ENCODE results near the gene LGI1.

The LGI1 gene

GRCh38 chr10:93718937-93719725 is 38.6 kb upstream of the LGI1 start:
- H3K4me3 ChIP-seq (ENCODE audit: low read depth, low read length) = no peak overlapping the region
- in situ Hi-C loops (cut with HindIII; ENCODE audit: low sequenced_read_pairs) = no loop called here
- no peak for DNase-seq (ENCODE audit: low read depth)
- TF ChIP-seq CTCF (IDR thresholded peaks at IDR 0.05; ENCODE audit: low read depth, low read length, missing control alignments) = no peak

DNA sequence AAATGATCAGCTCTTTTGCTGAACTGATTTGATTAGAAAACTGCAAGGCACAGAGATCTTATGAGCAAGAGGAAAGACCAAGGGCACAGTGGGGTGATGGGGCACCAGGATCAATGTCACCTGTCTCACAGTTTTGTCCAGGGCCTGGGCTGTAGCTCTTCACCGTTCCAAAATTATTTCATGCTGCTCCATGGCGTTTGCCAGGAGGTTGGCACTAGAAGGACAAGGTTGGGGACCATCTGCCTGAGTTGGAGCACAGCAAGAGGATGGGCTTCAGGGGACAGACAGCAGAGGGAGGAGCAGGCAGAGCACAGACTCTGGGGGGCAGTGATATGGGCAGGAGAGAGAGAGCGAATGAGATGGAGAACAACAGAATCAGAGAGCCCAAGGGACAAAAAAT is 37.8 kb upstream of the LGI1 start:
- in situ Hi-C loops (cut with HindIII; ENCODE audit: low sequenced_read_pairs) = no loop called here
- no peak for TF ChIP-seq CTCF (IDR thresholded peaks at IDR 0.05; ENCODE audit: low read depth, low read length, missing control alignments)
- no peak overlapping the region for H3K4me3 ChIP-seq (ENCODE audit: low read depth, low read length)
- DNase-seq (ENCODE audit: low read depth) = no peak

DNA sequence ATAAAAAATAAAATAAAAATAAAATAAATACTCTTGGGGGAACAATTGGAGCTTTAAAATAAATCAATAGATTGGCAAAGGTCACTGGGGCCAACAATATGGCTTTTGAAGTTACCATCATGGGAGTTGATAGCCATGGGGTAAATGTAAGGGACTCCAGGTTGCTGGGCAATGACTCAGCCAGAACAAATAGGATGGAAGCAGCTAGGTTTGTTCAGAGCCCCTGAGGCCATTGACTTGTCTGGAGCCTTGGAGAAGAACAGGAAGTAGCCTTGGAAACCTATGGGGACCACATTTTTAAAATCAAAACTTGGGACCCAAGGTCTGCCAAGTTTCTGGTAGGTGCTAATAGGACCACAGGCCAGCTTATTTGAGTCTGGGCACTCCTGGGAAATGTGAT is 35.2 kb upstream of the LGI1 start:
- DNase-seq (ENCODE audit: low read depth) = no peak
- no peak for TF ChIP-seq CTCF (IDR thresholded peaks at IDR 0.05; ENCODE audit: low read depth, low read length, missing control alignments)
- in situ Hi-C loops (cut with HindIII; ENCODE audit: low sequenced_read_pairs) = no loop called here
- no peak overlapping the region for H3K4me3 ChIP-seq (ENCODE audit: low read depth, low read length)

- in situ Hi-C loops (cut with HindIII; ENCODE audit: low sequenced_read_pairs) = no loop called here
- H3K4me3 ChIP-seq (ENCODE audit: low read depth, low read length) = no peak overlapping the region
- TF ChIP-seq CTCF (IDR thresholded peaks at IDR 0.05; ENCODE audit: low read depth, low read length, missing control alignments) = no peak
- DNase-seq (ENCODE audit: low read depth) = no peak
Observed at GRCh38 chr10:93723153-93723552, 34.6 kb upstream of the LGI1 start.

GRCh38 chr10:93726024-93726423 is 31.7 kb upstream of the LGI1 start:
- in situ Hi-C loops (cut with HindIII; ENCODE audit: low sequenced_read_pairs) = no loop called here
- no peak overlapping the region for H3K4me3 ChIP-seq (ENCODE audit: low read depth, low read length)
- no peak for TF ChIP-seq CTCF (IDR thresholded peaks at IDR 0.05; ENCODE audit: low read depth, low read length, missing control alignments)
- no peak for DNase-seq (ENCODE audit: low read depth)

GRCh38 chr10:93741367-93741766 is 16.4 kb upstream of the LGI1 start:
- DNase-seq (ENCODE audit: low read depth) = no peak
- in situ Hi-C loops (cut with HindIII; ENCODE audit: low sequenced_read_pairs) = no loop called here
- H3K4me3 ChIP-seq (ENCODE audit: low read depth, low read length) = no peak overlapping the region
- TF ChIP-seq CTCF (IDR thresholded peaks at IDR 0.05; ENCODE audit: low read depth, low read length, missing control alignments) = no peak
